Coronary artery (tissue), 2 donors: ENCODE results near the gene MAD1L1.
"Not testable (repeated sequence)": the region's sequence is repeated elsewhere in the genome, so short reads cannot be mapped to it uniquely, and the experiment has no call there.

Experiments used
- DNase-seq: peaks from one replicate; pipeline ENCODE4 v3.0.0-alpha.2; 2017; ENCODE audit warnings: low spot score
- H3K27ac ChIP-seq, 2 donors: fragments of 200-600 bp; sonication (generic); one replicate each; pipeline ENCODE4 v1.5.1; 2016 to 2019
- H3K4me3 ChIP-seq: fragments of 200-600 bp; sonication (generic); 2 replicates; pipeline ENCODE4 v1.5.1; 2016; ENCODE audit warnings: mild to moderate bottlenecking, moderate library complexity
- CTCF ChIP-seq: fragments of 200-600 bp; sonication (generic); IDR thresholded peaks from one replicate; pipeline ENCODE4 v1.5.1; 2019; ENCODE audit warnings: antibody characterized with exemption

Gene MAD1L1

DNA sequence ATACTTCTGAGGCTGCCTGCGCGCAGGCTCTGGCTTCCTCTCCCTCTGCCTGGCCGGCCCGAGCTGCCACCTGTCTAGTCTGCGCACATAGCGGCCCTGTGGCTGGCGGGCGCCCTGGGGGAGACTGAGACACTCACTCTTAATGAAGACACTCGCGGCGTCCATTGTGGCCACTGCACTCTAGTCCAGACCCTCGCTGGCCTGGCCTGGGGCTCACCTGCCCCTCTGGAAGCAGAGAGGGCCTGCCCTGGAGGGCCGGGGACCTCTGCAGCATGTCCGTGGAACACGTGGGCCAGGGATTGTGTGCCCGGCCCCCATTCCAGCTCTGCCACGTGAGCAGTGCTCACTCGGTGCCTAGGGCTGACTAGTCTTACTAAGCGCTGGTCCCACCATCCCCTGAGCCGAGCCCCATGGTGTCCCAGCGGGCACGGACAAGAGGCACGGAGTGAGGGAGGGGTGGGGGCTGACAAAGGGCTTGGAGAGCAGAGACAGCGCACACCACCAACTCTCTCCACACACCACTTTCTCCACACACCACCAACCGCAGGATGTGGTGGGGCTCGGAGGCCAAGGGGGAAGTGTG lies 413.4 kb downstream of the MAD1L1 start:
- DNase-seq, result peak; percentile 41
- no peak overlapping the region for H3K27ac ChIP-seq
- no peak for TF ChIP-seq CTCF
- H3K4me3 ChIP-seq, result no peak overlapping the region

- no peak for TF ChIP-seq CTCF
- H3K27ac ChIP-seq, result no peak overlapping the region
- H3K4me3 ChIP-seq, result no peak overlapping the region
- DNase-seq, result peak; percentile 64
Observed at GRCh38 chr7:1818575-1819258, 414.0 kb downstream of the MAD1L1 start.

GRCh38 chr7:1817061-1817712 lies 415.6 kb downstream of the MAD1L1 start:
- Histone ChIP-seq H3K4me3 (no peak overlapping the region), H3K27ac (no peak overlapping the region)
- no peak for TF ChIP-seq CTCF
- DNase-seq, result peak; percentile 58

DNA sequence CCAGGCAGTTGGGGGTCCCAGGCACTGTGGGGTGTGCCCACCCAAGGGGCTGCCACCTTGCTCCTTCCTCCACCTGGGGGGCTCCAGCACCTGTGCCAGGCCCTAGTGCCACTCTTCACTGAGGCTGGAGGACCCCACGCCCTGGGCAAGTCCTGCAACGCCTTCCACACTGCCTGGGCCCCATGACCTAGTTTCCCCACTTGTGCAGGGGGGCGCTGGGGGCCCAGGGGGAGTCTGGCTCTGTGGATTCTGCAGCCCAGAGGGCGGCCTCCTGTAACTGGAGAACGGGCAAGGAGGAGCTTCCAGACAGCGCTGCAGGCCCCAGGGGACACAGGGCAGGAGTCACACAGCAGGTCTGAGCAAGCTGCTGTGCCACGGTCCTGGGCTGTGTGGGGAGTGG lies 416.3 kb downstream of the MAD1L1 start:
- not testable (repeated sequence) for H3K4me3 ChIP-seq, DNase-seq, H3K27ac ChIP-seq

GRCh38 chr7:1815551-1816281 lies 417.0 kb downstream of the MAD1L1 start:
- not testable (repeated sequence) for H3K4me3 ChIP-seq, DNase-seq, H3K27ac ChIP-seq

GRCh38 chr7:1815051-1815481 lies 417.7 kb downstream of the MAD1L1 start:
- DNase-seq, result no peak
- Histone ChIP-seq H3K4me3 (no peak overlapping the region), H3K27ac (no peak overlapping the region)
- TF ChIP-seq CTCF, result no peak

- no peak for TF ChIP-seq CTCF
- no peak overlapping the region for H3K4me3 ChIP-seq
- peak; percentile 57 for DNase-seq
- no peak overlapping the region for H3K27ac ChIP-seq
Observed at GRCh38 chr7:1814089-1814811, 418.5 kb downstream of the MAD1L1 start.
